Measurements from ENCODE around the gene GPR33. TPM values are rescaled to one million over a fixed set of nuclear protein-coding genes. Genes with fewer than 3 reads are reported as not detected.

The GPR33 gene, protein sequence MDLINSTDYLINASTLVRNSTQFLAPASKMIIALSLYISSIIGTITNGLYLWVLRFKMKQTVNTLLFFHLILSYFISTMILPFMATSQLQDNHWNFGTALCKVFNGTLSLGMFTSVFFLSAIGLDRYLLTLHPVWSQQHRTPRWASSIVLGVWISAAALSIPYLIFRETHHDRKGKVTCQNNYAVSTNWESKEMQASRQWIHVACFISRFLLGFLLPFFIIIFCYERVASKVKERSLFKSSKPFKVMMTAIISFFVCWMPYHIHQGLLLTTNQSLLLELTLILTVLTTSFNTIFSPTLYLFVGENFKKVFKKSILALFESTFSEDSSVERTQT
- not detected in 2 replicates for total RNA-seq
- polyA plus RNA-seq (2012), result not detected

GRCh38 chr14:31487886-31488285 is at the start of gene GPR33:
Gene GPR33, minus strand, starts transcription at chr14:31488039. Its CDS starts 4,074 bp downstream, at chr14:31483965.
- no peak for DNase-seq (ENCODE audit: low read depth)

GRCh38 chr14:31536201-31536960 is 48.5 kb upstream of the GPR33 start:
- DNase-seq (ENCODE audit: low read depth), result no peak

GRCh38 chr14:31530136-31530535 is 42.3 kb upstream of the GPR33 start:
- DNase-seq (ENCODE audit: low read depth), result no peak

- no peak for DNase-seq (ENCODE audit: low read depth)
These were observed 41.2 kb upstream of the GPR33 start for GRCh38 chr14:31529053-31529452.

DNA sequence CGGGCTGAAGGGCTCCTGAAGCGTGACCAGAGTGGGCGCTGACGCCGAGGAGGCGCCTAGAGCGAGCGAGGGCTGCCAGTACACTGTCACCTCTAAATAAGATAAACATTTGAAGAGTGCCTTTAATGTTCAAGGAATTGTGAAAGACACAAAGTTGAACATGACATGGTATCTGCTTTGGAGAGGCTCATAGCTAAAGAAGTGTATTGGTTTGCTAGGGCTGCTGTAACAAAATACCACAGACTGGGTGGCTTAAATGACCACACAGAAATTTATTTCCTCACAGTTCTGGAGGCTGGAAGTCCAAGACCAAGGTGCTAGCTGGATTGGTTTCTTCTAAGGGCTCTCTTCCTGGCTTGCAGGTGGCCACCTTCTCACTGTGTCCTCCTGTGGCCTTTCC is 39.7 kb upstream of the GPR33 start:
- no peak for DNase-seq (ENCODE audit: low read depth)

GRCh38 chr14:31527087-31527486 is 39.2 kb upstream of the GPR33 start:
- DNase-seq (ENCODE audit: low read depth), result no peak

DNA sequence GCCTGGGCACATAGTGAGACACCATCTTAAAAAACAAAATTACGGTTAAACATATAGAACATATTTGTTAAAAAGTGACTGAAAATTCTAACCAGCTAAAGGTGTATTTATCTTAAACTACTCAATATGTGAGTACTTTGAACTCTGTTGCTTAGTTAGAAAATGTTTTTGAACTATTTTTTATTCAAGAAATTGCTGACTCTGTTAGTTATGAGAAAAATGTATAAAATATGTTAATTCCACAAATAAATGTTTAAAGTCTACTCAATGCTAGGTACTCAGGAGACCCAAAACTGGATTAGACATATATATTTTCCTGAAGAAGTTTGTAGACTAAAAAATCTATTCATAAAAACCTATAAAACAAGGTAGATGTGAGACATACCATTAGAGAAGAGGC is 23.0 kb upstream of the GPR33 start:
- DNase-seq (ENCODE audit: low read depth), result no peak

- DNase-seq (ENCODE audit: low read depth), result peak; percentile 21
These were observed 22.4 kb upstream of the GPR33 start for GRCh38 chr14:31510222-31510621.

DNA sequence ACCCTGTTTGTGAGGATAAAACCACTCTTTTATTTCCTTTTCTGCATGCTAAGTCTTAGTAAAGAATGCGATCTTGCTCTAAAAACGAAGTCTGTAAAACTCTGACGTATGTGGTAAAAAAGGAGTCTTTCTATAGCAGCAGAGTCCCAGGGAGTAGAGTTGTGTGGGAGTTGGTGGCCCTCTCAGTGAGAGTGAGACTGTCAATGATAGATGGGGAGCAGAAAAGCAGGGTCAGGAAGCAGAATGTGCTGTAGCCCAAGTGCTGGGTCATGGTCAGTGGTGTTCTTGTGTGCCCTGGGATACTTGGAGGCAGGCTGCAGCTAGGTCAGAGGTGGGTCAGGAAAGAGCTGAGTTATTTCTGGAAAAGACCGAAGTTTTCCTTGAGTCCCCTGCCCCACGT is 20.3 kb upstream of the GPR33 start:
- DNase-seq (ENCODE audit: low read depth), result no peak

- peak; percentile 35 for DNase-seq (ENCODE audit: low read depth)
These were observed 17.6 kb upstream of the GPR33 start for GRCh38 chr14:31505411-31505810.

DNA sequence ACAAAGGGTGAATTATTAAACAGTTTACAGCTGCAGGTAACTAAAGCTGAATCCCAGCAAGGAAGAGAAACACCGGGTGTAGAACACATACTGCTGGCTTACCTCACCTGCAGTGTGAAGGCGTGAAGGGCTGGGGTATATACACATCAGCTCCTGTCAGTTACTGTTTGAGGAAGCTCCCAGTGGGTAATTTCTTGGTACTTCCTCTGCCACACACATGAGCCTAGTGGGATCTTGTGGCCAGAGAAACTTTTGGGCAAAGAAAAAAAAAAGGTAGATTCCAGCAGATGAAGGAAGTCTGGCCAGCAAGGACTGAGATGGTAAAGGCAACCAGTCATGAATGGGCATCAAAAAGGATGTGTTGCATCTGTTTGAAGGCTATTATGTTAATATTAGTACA is 14.0 kb upstream of the GPR33 start:
- DNase-seq (ENCODE audit: low read depth), result no peak

DNA sequence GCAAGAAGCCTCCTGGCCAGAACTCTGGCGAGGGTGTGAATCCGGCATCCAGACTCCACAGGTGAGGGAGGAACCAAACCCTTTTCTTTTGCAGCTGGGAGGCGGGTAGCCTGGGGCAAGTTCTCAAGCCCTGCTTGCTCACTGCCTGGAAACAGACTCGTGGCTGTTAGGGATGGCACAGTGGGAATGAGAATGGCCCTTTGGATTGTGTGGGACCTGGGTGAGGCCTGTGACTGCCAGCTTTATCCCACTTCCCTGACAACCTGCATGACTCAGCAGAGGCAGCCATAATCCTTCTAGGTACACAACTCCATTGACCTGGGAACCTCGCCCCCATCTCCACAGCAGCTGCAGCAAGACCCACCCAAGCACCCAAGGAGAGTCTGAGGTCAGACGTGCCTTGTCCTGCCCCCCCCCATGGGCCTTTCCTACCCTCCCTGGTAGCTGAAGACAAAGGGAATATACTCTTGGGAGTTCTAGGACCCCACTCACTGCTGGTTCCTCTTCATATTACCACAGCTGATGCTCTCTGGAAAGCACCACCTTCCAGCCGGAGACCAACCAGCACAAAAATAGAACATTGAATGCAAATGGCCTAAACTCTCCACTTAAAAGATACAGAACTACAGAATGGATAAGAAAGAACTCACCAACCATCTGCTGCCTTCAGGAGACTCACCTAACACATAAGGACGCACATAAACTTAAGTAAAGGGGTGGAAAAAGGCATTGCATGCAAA is 5.1 kb upstream of the GPR33 start:
- no peak for DNase-seq (ENCODE audit: low read depth)

GRCh38 chr14:31489691-31490090 is 1.9 kb upstream of the GPR33 start:
- no peak for DNase-seq (ENCODE audit: low read depth)

GRCh38 chr14:31486764-31487163 is 1.1 kb downstream of the GPR33 start:
- no peak for DNase-seq (ENCODE audit: low read depth)

DNA sequence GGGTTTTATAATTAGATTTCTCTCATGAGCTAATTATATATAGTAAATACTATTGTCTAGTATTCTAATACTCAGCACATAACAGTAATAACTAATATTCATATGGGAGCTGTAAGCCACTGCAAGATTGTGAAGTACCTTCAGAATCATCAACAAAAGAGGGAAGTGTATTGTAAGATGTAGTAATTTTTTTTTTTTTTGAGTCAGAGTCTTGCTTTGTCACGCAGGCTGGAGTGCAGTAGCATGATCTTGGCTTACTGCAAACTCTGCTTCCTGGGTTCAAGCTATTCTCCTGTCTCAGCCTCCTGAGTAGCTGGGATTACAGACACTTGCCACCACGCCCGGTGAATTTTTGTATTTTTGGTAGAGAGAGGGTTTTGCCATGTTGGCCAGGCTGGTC is 3.1 kb downstream of the GPR33 start:
- DNase-seq (ENCODE audit: low read depth), result no peak

DNA sequence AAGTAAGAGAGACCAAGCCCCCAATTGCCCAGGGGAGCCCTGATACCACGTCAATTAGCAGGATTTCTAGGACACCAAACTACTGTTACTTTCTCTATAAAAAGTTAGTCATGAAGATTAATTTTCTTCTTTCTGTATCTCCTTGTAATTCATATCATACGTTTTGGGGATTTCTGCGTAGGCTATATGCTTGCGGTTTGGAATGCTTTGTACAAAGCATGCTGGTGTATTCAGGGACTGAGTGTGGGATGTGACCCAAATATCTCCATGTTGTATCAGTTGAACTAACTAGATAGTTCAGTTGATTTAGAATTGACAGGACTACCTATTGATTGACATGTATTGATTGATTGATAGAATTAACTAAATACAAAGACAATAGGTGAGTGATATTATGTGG is 7.7 kb downstream of the GPR33 start:
- DNase-seq (ENCODE audit: low read depth), result no peak

DNA sequence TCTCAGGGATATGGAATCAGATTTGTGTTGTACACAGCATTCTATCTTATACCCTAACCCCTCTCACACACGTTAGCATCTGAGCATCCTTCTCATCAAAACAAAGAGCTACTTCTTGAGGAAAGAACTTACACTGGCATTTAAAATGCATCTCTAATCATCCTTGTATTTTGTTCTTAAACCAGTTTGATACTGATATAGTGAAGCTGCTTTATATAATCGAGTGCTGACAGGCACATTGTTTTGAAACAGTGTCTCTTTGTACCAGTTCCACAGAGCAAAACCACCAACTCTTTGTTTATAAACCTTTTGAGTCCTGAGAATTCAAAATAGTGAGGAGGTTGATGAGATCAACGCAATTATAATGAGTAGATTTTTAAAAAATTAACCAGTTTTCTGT is 8.8 kb downstream of the GPR33 start:
- no peak for DNase-seq (ENCODE audit: low read depth)

DNA sequence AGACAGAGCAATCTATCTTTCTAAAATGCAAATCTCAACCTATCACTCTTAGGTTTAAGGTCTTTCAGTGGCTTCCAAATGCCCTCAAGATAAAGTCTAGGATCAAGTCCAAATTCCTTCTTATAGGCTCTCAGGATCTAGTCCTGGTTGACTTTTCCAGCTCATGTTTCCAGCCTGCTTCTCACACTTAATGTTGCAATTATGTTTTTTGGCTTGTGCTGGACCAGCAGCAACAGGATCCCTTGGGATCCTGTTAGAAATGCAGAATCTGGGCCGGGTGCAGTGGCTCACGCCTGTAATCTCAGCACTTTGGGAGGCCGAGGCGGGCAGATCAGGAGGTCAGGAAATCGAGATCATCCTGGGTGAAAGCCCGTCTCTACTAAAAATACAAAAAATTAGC is 10.6 kb downstream of the GPR33 start:
- no peak for DNase-seq (ENCODE audit: low read depth)

- DNase-seq (ENCODE audit: low read depth), result no peak
These were observed 11.5 kb downstream of the GPR33 start for GRCh38 chr14:31476131-31476866.

- DNase-seq (ENCODE audit: low read depth), result no peak
These were observed 21.3 kb downstream of the GPR33 start for GRCh38 chr14:31466554-31466953.

DNA sequence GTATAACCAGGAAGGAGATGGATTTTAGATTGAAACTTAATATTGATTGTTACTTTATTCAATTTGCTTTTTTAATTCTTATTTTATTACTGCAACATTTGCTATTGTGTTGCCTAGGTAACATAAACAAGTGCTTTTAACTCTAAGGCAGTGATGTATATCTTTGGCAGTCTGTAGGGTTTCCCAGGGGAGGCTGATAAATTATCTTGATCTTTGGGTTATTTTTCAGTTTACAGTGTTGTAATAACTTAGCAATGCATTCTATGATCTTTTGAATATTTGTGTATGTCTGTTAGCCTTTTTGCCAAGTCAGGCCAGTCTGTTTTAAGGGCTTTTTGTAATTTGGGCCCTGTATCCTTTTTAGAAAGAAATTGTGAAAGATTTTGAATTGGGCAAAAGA is 22.7 kb downstream of the GPR33 start:
- DNase-seq (ENCODE audit: low read depth), result no peak
